Nephron (organoid): ENCODE data around the gene HK3.

ENCODE experiments used
- H3K27ac Mint-ChIP-seq, 3 experiments: 2 replicates each; pipeline ENCODE4 v1.8.0; 2020; ENCODE audit warnings: mixed read lengths in 3 of 3, mild to moderate bottlenecking in 2 of 3, moderate library complexity in 1 of 3
- H3K27me3 Mint-ChIP-seq: 2 replicates; pipeline ENCODE4 v1.8.0; 2021; ENCODE audit warnings: low read depth, mild to moderate bottlenecking, moderate library complexity, mixed read lengths
- H3K36me3 Mint-ChIP-seq: 2 replicates; pipeline ENCODE4 v1.8.0; 2020; ENCODE audit warnings: low read depth, mixed read lengths
- H3K4me1 Mint-ChIP-seq: 2 replicates; pipeline ENCODE4 v1.8.0; 2020; ENCODE audit warnings: mixed read lengths
- H3K4me3 Mint-ChIP-seq, 3 experiments: 2 replicates each; pipeline ENCODE4 v1.8.0; 2020; ENCODE audit warnings: mild to moderate bottlenecking in 3 of 3, mixed read lengths in 3 of 3, moderate library complexity in 2 of 3
- H3K9me3 Mint-ChIP-seq: 2 replicates; pipeline ENCODE4 v1.8.0; 2020; ENCODE audit warnings: mixed read lengths
- TF ChIP-seq, protein P1 (sequence below), 3 experiments: fragments of 200-600 bp; sonication (generic); IDR thresholded peaks; one replicate each; pipeline ENCODE4 v1.5.0; 2021; ENCODE audit warnings: antibody characterized with exemption in 3 of 3; ENCODE audit not compliant: unreplicated experiment in 3 of 3

Gene HK3

GRCh38 chr5:176845392-176845713 is 53.8 kb downstream of the HK3 start:
- Mint-ChIP-seq H3K36me3 (no peaks in the 10 kb centered on the region), H3K4me1 (peaks cover 14% of the 10 kb centered on the region), H3K27me3 (peaks cover 59% of the 10 kb centered on the region), H3K9me3 (no peaks in the 10 kb centered on the region), H3K4me3 (no peak overlapping the region), H3K27ac (no peak overlapping the region)
- TF ChIP-seq, protein P1, sequence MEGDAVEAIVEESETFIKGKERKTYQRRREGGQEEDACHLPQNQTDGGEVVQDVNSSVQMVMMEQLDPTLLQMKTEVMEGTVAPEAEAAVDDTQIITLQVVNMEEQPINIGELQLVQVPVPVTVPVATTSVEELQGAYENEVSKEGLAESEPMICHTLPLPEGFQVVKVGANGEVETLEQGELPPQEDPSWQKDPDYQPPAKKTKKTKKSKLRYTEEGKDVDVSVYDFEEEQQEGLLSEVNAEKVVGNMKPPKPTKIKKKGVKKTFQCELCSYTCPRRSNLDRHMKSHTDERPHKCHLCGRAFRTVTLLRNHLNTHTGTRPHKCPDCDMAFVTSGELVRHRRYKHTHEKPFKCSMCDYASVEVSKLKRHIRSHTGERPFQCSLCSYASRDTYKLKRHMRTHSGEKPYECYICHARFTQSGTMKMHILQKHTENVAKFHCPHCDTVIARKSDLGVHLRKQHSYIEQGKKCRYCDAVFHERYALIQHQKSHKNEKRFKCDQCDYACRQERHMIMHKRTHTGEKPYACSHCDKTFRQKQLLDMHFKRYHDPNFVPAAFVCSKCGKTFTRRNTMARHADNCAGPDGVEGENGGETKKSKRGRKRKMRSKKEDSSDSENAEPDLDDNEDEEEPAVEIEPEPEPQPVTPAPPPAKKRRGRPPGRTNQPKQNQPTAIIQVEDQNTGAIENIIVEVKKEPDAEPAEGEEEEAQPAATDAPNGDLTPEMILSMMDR (IDR thresholded peaks at IDR 0.05; ENCODE audit: unreplicated experiment in 3 of 3): no peak

- TF ChIP-seq, protein P1 (IDR thresholded peaks at IDR 0.05; ENCODE audit: unreplicated experiment in 3 of 3): no peak
- Mint-ChIP-seq H3K9me3 (no peaks in the 10 kb centered on the region), H3K4me1 (peaks cover 14% of the 10 kb centered on the region), H3K27ac (no peak overlapping the region), H3K36me3 (no peaks in the 10 kb centered on the region), H3K4me3 (no peak overlapping the region), H3K27me3 (peaks cover 59% of the 10 kb centered on the region)
Measured at GRCh38 chr5:176844706-176845391, 54.3 kb downstream of the HK3 start.

- no peak overlapping the region for H3K27ac Mint-ChIP-seq
- H3K36me3 Mint-ChIP-seq: no peaks in the 10 kb centered on the region
- no peak overlapping the region for H3K4me3 Mint-ChIP-seq
- TF ChIP-seq, protein P1 (IDR thresholded peaks at IDR 0.05; ENCODE audit: unreplicated experiment in 3 of 3): no peak
- H3K4me1 Mint-ChIP-seq: peaks cover 14% of the 10 kb centered on the region
- peaks cover 55% of the 10 kb centered on the region for H3K27me3 Mint-ChIP-seq
- no peaks in the 10 kb centered on the region for H3K9me3 Mint-ChIP-seq
Measured at GRCh38 chr5:176844281-176844680, 54.9 kb downstream of the HK3 start.

DNA sequence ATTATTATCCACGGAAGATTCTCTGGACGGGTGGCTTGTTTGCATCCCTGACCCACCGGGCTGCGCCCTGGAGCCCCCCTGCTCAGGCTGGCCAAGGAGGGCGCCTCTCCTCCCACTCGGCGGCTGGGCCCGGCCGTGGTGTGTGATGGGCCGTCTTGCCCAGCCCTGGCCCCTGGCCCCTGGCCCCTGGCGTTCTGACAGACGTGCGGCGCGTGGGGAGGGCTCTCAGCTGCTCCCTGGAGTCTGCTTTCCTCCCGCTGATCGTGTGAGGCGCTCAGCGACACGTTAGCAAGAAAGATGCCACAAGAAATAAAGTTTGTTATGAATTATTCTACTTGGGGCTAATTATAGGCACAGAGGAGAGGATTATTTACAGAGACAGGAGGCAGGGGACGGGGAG is 55.5 kb downstream of the HK3 start:
- Mint-ChIP-seq H3K27me3 (peaks cover 61% of the 10 kb centered on the region), H3K4me3 (peak overlapping the region in 1 of 3 experiments; percentile 6), H3K4me1 (peaks cover 14% of the 10 kb centered on the region), H3K36me3 (no peaks in the 10 kb centered on the region), H3K27ac (peak overlapping the region in 1 of 3 experiments; percentile 49), H3K9me3 (no peaks in the 10 kb centered on the region)
- TF ChIP-seq, protein P1 (IDR thresholded peaks at IDR 0.05; ENCODE audit: unreplicated experiment in 3 of 3): no peak

GRCh38 chr5:176837707-176838115 is 61.4 kb downstream of the HK3 start:
- Mint-ChIP-seq H3K36me3 (no peaks in the 10 kb centered on the region), H3K4me3 (peak overlapping the region in 1 of 3 experiments; percentile 1), H3K27me3 (peaks cover 82% of the 10 kb centered on the region), H3K27ac (no peak overlapping the region), H3K4me1 (no peaks in the 10 kb centered on the region), H3K9me3 (no peaks in the 10 kb centered on the region)
- TF ChIP-seq, protein P1 (IDR thresholded peaks at IDR 0.05; ENCODE audit: unreplicated experiment in 3 of 3): no peak
